Measurements from ENCODE around the gene MSH2. TPM values are rescaled to one million over a fixed set of nuclear protein-coding genes. Genes with fewer than 3 reads are reported as not detected.

Gene MSH2
- total RNA-seq = 10 to 100 TPM in 3 of 5 donors, 1 to 10 TPM in 2; 3.1 to 31.5 (median 13.8) TPM
- polyA plus RNA-seq = 1 to 10 TPM; 5.7 to 8.1 (median 6.2) TPM
- long read RNA-seq, donor 1, partial matches to known transcripts = 0 of 1 reads
- long read RNA-seq, donor 1, other reads (novel, unspliced or antisense) = 0 of 1 reads
- long read RNA-seq, donor 2, transcript MSH2-201 (16 exons, 3,307 nt) = major isoform, 6 of 6 reads
- long read RNA-seq, donor 2, partial matches to known transcripts = 0 of 6 reads
- long read RNA-seq, donor 2, other reads (novel, unspliced or antisense) = 0 of 6 reads
- long read RNA-seq, donor 3 = 0 reads
- long read RNA-seq, donor 4 = 0 reads
- long read RNA-seq, donor 5, partial matches to known transcripts = 0 of 4 reads
- long read RNA-seq, donor 5, other reads (novel, unspliced or antisense) = 0 of 4 reads
- long read RNA-seq, donor 6 = 0 reads
- long read RNA-seq, donor 7, partial matches to known transcripts = 0 of 4 reads
- long read RNA-seq, donor 7, other reads (novel, unspliced or antisense) = 0 of 4 reads
- long read RNA-seq, donor 8, partial matches to known transcripts = 0 of 4 reads
- long read RNA-seq, donor 8, other reads (novel, unspliced or antisense) = 0 of 4 reads
- long read RNA-seq, donor 9, partial matches to known transcripts = 9 of 10 reads
- long read RNA-seq, donor 9, other reads (novel, unspliced or antisense) = 0 of 10 reads
- long read RNA-seq, donor 10, partial matches to known transcripts = 0 of 2 reads
- long read RNA-seq, donor 10, other reads (novel, unspliced or antisense) = 0 of 2 reads

DNA sequence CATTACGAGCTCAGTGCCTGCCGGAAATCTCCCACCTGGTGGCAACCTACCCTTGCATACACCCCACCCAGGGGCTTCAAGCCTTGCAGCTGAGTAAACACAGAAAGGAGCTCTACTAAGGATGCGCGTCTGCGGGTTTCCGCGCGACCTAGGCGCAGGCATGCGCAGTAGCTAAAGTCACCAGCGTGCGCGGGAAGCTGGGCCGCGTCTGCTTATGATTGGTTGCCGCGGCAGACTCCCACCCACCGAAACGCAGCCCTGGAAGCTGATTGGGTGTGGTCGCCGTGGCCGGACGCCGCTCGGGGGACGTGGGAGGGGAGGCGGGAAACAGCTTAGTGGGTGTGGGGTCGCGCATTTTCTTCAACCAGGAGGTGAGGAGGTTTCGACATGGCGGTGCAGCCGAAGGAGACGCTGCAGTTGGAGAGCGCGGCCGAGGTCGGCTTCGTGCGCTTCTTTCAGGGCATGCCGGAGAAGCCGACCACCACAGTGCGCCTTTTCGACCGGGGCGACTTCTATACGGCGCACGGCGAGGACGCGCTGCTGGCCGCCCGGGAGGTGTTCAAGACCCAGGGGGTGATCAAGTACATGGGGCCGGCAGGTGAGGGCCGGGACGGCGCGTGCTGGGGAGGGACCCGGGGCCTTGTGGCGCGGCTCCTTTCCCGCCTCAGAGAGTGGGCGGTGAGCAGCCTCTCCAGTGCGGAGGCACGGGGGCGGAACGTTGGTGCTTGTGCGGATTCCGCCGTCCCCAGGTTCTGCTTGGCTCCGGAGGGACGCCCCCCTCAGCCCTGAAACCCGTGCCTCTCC, at the start of gene MSH2:
Gene MSH2, plus strand, starts transcription at position 352 of the 804 bp plus-strand sequence. Its CDS starts 36 bp downstream, at position 388.
- intact Hi-C loops (cut with DNase I; ENCODE audit: low total_unique reads) = no loop called here

DNA sequence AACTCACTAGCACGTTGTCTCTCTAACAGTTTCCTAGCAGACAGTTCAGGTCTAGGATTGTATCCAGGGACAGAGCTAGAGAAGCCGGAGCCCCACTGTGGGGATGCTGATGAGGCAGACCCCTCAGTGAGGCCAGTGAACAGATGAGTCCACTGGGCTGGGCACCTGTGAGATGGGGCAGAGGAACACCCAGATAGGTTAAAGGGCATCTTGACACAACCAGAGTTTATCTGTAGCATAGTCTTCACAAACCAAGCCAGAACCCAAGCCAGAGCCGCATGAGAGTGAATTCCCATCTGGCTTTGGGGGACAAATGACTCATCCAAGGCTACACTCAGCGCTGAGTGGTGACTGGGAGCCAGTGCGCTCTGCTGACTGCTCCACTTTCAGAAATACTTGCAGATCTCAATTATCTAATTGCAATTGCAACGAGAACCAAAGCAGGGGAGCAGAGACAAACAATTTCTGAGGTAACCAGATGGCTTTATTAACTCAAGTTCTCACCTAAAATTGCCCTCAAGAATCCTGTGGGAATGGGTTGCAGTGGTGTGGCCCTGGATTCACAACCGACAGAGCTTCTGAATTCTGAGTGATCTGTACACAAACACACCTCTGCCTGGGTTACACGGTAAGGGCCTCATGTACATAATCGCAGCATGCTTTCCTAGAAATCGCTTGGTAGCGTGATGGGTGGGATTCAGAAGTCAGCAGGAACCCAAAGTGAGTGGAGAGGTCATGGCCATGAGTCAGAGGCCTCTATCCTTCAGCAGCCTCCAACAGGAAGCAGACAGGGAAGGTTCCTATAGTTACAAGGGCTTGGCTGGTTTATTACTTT, 48.7 kb upstream of the MSH2 start:
- no peaks in the 10 kb centered on the region for H3K27me3 ChIP-seq
- intact Hi-C loops (cut with DNase I; ENCODE audit: low total_unique reads) = no loop called here
- H3K9me3 ChIP-seq = no peaks in the 10 kb centered on the region
- H3K27ac ChIP-seq = peak overlapping the region in 1 of 5 donors; percentile 21
- 58 to 82% (median 71%) methylated on average over 7 to 11 of the region's 11 CpGs for WGBS, 5 donors
- H3K36me3 ChIP-seq = no peaks in the 10 kb centered on the region
- DNase-seq = peak in 1 of 2 donors; percentile 86
- no peak for TF ChIP-seq EP300 (IDR thresholded peaks at IDR 0.05)
- TF ChIP-seq CTCF (IDR thresholded peaks at IDR 0.05) = no peak
- no peak for TF ChIP-seq POLR2AphosphoS5 (IDR thresholded peaks at IDR 0.05)
- no peak for TF ChIP-seq POLR2A (IDR thresholded peaks at IDR 0.05)
- no peak overlapping the region for H3K4me3 ChIP-seq
- peaks cover 0 to 19% (median 6%) of the 10 kb centered on the region in 4 donors for H3K4me1 ChIP-seq

More for the DNA sequence above, at the start of gene MSH2:
- H3K36me3 ChIP-seq = peaks cover 0 to 3% (median 0%) of the 10 kb centered on the region in 4 donors
- peak; percentile 91 to 98 for DNase-seq
- no peaks in the 10 kb centered on the region for H3K9me3 ChIP-seq
- peak within 1 kb of the TSS; percentile 87 to 97 (median 92) for H3K4me3 ChIP-seq
- peaks cover 8 to 26% (median 22%) of the 10 kb centered on the region in 4 donors for H3K4me1 ChIP-seq
- 0 to 1% (median 0%) methylated on average over 36 to 73 of the region's 73 CpGs for WGBS, 5 donors
- TF ChIP-seq EP300 (IDR thresholded peaks at IDR 0.05) (no peak), CTCF (IDR thresholded peaks at IDR 0.05) (no peak), POLR2A (IDR thresholded peaks at IDR 0.05) (no peak), POLR2AphosphoS5 (IDR thresholded peaks at IDR 0.05) (peak; percentile 23 to 85 (median 54))
- no peaks in the 10 kb centered on the region for H3K27me3 ChIP-seq
- peak within 1 kb of the TSS; percentile 69 to 84 (median 74) for H3K27ac ChIP-seq

DNA sequence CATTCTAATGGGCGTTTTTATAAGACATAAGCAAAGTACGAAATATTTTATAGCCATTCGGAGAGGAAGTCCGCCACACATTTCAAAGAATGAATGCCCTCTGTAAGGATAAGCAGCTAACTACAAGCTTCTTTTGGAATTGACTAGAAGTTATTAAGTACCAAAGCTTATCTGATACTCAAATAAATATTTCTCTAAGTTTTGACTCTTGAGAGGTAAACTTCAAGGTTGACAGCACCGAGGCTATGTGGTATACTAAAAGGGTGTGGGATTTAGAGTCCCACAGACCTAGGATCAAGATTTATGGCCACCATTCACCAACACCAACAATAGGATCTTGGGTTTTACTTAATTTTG, 48.1 kb upstream of the MSH2 start:
- H3K27me3 ChIP-seq = no peaks in the 10 kb centered on the region
- no peak for DNase-seq
- intact Hi-C loops (cut with DNase I; ENCODE audit: low total_unique reads) = no loop called here
- peaks cover 0 to 19% (median 6%) of the 10 kb centered on the region in 4 donors for H3K4me1 ChIP-seq
- no peaks in the 10 kb centered on the region for H3K9me3 ChIP-seq
- H3K36me3 ChIP-seq = no peaks in the 10 kb centered on the region
- no peak for TF ChIP-seq EP300 (IDR thresholded peaks at IDR 0.05)
- no peak for TF ChIP-seq POLR2A (IDR thresholded peaks at IDR 0.05)
- no peak for TF ChIP-seq POLR2AphosphoS5 (IDR thresholded peaks at IDR 0.05)
- H3K4me3 ChIP-seq = no peak overlapping the region
- 51 to 69% (median 60%) methylated on average over 5 of the region's 5 CpGs for WGBS, 5 donors
- H3K27ac ChIP-seq = no peak overlapping the region

DNA sequence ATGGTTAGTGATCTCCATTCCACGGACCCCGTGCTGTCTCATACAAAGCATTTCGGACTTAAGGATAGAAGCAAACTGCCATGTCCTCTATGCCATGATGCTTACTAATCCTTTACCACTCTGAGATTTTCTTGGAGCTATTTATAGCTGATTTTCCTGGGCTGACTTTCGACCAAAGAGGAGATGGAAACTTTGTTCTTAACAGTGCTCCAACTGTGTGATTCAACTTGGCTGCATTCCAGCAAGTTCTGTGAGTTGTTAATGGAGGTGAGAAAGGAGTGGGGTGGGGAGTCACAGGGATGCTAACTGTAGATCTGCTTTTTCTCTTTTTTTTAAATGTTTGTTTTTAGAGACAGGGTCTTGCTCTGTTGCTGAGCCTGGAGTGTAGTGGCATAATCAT, 45.5 kb upstream of the MSH2 start:
- intact Hi-C loops (cut with DNase I; ENCODE audit: low total_unique reads) = no loop called here
- Histone ChIP-seq H3K4me1 (peaks cover 0 to 19% (median 3%) of the 10 kb centered on the region in 4 donors), H3K36me3 (no peaks in the 10 kb centered on the region), H3K4me3 (no peak overlapping the region), H3K27ac (peak overlapping the region in 1 of 5 donors; percentile 12), H3K27me3 (no peaks in the 10 kb centered on the region), H3K9me3 (no peaks in the 10 kb centered on the region)
- TF ChIP-seq EP300 (IDR thresholded peaks at IDR 0.05) (no peak), POLR2A (IDR thresholded peaks at IDR 0.05) (no peak), POLR2AphosphoS5 (IDR thresholded peaks at IDR 0.05) (no peak), CTCF (IDR thresholded peaks at IDR 0.05) (no peak)
- 44 to 65% (median 47%) methylated on average over 4 of the region's 4 CpGs for WGBS, 5 donors
- DNase-seq = peak in 1 of 2 donors; percentile 81
